ENCODE results near the gene ANKHD1.

Gene ANKHD1

DNA sequence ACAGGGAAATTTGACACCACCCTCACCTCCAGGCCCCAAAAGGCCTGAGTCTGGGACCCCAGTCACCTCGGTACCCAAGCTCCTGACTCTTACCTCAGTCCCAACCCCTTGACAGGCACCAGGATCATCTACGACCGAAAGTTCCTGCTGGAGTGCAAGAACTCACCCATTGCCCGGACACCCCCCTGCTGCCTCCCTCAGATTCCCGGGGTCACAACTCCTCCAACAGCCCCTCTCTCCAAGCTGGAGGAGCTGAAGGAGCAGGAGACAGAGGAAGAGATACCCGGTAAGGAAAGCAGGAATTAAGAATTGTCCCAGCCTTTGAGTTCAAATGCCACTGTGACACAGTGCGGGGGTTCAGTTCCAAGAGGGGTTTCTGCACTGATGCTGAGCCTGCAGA, 147.2 kb downstream of the ANKHD1 start:
- Histone ChIP-seq H3K79me1 (ENCODE audit: low read depth, low read length) (peaks cover 4% of the 10 kb centered on the region), H2BK15ac (ENCODE audit: low read length) (no peak overlapping the region), H3K18ac (ENCODE audit: low read length) (no peak overlapping the region), H3K9ac (ENCODE audit: low read depth, low read length, poor library complexity) (no peak overlapping the region), H3K27ac (replicated peaks; ENCODE audit: low read length) (no peak overlapping the region), H4K8ac (ENCODE audit: low read depth, low read length) (no peak overlapping the region), H2BK120ac (ENCODE audit: low read depth, low read length) (no peak overlapping the region), H3K4ac (ENCODE audit: low read length) (no peak overlapping the region), H3K36me3 (replicated peaks in 1 of 2; ENCODE audit: control insufficient read depth in 2 of 2, insufficient read depth in 2 of 2, low read length in 2 of 2) (peaks cover 27 to 96% of the 10 kb centered on the region in 2 donors), H2BK5ac (ENCODE audit: low read length) (no peak overlapping the region), H3K27me3 (ENCODE audit: control insufficient read depth in 3 of 3, insufficient read depth in 3 of 3, low read depth in 1 of 3, low read length in 3 of 3) (no peaks in the 10 kb centered on the region), H3K23ac (ENCODE audit: low read depth, low read length, poor library complexity) (no peak overlapping the region), H3K9me3 (replicated peaks in 1 of 2; ENCODE audit: control insufficient read depth in 2 of 2, insufficient read depth in 1 of 2, low read depth in 1 of 2, low read length in 2 of 2) (no peaks in the 10 kb centered on the region), H3K4me1 (ENCODE audit: control insufficient read depth in 2 of 2, insufficient read depth in 1 of 2, low read depth in 1 of 2, low read length in 2 of 2) (peaks cover 3 to 10% of the 10 kb centered on the region in 2 donors), H2BK12ac (ENCODE audit: low read length) (no peak overlapping the region), H2AFZ (ENCODE audit: low read length) (no peak overlapping the region), H4K91ac (ENCODE audit: low read depth, low read length, poor library complexity) (no peak overlapping the region), H2AK5ac (ENCODE audit: low read depth, low read length) (no peak overlapping the region), H3K4me2 (ENCODE audit: insufficient read depth, low read length, poor library complexity, severe bottlenecking) (no peak overlapping the region), H3K14ac (ENCODE audit: low read length) (no peak overlapping the region), H3K4me3 (ENCODE audit: low read length in 2 of 2) (no peak overlapping the region)
- no peak for DNase-seq (ENCODE audit: low spot score)
- no CpG with 5 or more reads among the region's 7 CpGs for WGBS, 2 donors (ENCODE audit: extremely low coverage in 2 of 2, insufficient read length in 2 of 2, insufficient replicate concordance in 1 of 2)

GRCh38 chr5:140549237-140550144, 147.9 kb downstream of the ANKHD1 start:
- Histone ChIP-seq H2BK120ac (ENCODE audit: low read depth, low read length) (no peak overlapping the region), H3K36me3 (replicated peaks in 1 of 2; ENCODE audit: control insufficient read depth in 2 of 2, insufficient read depth in 2 of 2, low read length in 2 of 2) (peaks cover 24 to 96% of the 10 kb centered on the region in 2 donors), H4K91ac (ENCODE audit: low read depth, low read length, poor library complexity) (no peak overlapping the region), H2BK12ac (ENCODE audit: low read length) (no peak overlapping the region), H3K27ac (replicated peaks; ENCODE audit: low read length) (no peak overlapping the region), H3K4ac (ENCODE audit: low read length) (no peak overlapping the region), H3K27me3 (ENCODE audit: control insufficient read depth in 3 of 3, insufficient read depth in 3 of 3, low read depth in 1 of 3, low read length in 3 of 3) (no peaks in the 10 kb centered on the region), H3K9ac (ENCODE audit: low read depth, low read length, poor library complexity) (no peak overlapping the region), H3K79me1 (ENCODE audit: low read depth, low read length) (peaks cover 1% of the 10 kb centered on the region), H3K23ac (ENCODE audit: low read depth, low read length, poor library complexity) (no peak overlapping the region), H3K4me1 (ENCODE audit: control insufficient read depth in 2 of 2, insufficient read depth in 1 of 2, low read depth in 1 of 2, low read length in 2 of 2) (peaks cover 3 to 10% of the 10 kb centered on the region in 2 donors), H2AFZ (ENCODE audit: low read length) (no peak overlapping the region), H3K4me2 (ENCODE audit: insufficient read depth, low read length, poor library complexity, severe bottlenecking) (no peak overlapping the region), H2AK5ac (ENCODE audit: low read depth, low read length) (no peak overlapping the region), H2BK5ac (ENCODE audit: low read length) (no peak overlapping the region), H4K8ac (ENCODE audit: low read depth, low read length) (no peak overlapping the region), H2BK15ac (ENCODE audit: low read length) (no peak overlapping the region), H3K14ac (ENCODE audit: low read length) (no peak overlapping the region), H3K9me3 (replicated peaks in 1 of 2; ENCODE audit: control insufficient read depth in 2 of 2, insufficient read depth in 1 of 2, low read depth in 1 of 2, low read length in 2 of 2) (no peaks in the 10 kb centered on the region), H3K18ac (ENCODE audit: low read length) (no peak overlapping the region), H3K4me3 (ENCODE audit: low read length in 2 of 2) (no peak overlapping the region)
- WGBS, 2 donors (ENCODE audit: extremely low coverage in 2 of 2, insufficient read length in 2 of 2, insufficient replicate concordance in 1 of 2) = no CpG with 5 or more reads among the region's 3 CpGs
- DNase-seq (ENCODE audit: low spot score) = no peak

DNA sequence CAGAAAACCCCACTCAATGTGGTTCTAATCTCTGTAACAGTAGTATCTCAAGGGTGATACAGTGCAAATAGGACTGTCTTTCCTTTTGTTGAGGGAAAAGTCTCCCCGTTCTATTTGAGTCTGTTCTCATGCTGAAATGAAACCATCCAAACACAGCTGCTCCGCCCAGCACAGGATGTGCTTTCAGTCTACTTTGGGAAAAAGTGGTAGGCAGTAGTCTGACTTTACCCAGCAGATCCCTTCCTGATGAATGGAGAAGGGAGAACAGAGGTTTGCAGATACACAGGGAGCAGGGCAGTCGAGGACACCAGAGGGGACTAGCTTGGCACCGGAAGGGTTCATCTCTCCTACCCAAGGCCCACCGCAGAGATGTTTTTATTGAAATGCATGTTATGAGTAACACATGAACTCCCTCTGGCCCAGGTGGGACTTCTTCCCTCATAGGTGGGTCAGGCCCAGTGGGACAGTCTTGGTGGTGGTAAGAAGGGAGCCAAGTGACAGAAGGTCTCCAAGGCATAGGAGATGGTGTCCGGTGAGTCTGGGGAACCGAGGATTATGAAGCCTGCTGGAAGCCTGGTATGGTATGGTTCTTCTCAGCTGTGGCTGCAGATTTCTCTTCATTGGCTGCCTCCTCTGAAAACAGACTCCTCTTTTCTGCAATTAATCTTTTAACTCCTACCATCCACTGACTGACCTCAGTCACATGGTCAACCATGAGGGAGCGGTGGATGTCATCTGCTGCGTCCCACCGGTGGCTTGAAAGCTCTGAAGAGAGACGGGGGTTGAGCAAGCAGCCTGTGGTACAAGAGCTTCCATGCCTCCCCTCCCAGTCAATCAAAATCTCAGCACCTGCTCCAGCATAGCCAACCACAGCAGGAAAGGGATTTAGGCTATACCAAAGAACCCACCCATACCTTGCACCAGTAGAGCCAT, 148.8 kb downstream of the ANKHD1 start:
- Histone ChIP-seq H3K4me2 (ENCODE audit: insufficient read depth, low read length, poor library complexity, severe bottlenecking) (no peak overlapping the region), H3K9me3 (replicated peaks in 1 of 2; ENCODE audit: control insufficient read depth in 2 of 2, insufficient read depth in 1 of 2, low read depth in 1 of 2, low read length in 2 of 2) (no peaks in the 10 kb centered on the region), H2BK15ac (ENCODE audit: low read length) (no peak overlapping the region), H3K18ac (ENCODE audit: low read length) (no peak overlapping the region), H3K79me1 (ENCODE audit: low read depth, low read length) (peaks cover 1% of the 10 kb centered on the region), H3K27me3 (ENCODE audit: control insufficient read depth in 3 of 3, insufficient read depth in 3 of 3, low read depth in 1 of 3, low read length in 3 of 3) (no peaks in the 10 kb centered on the region), H2BK12ac (ENCODE audit: low read length) (no peak overlapping the region), H2BK120ac (ENCODE audit: low read depth, low read length) (no peak overlapping the region), H3K27ac (replicated peaks; ENCODE audit: low read length) (no peak overlapping the region), H2BK5ac (ENCODE audit: low read length) (no peak overlapping the region), H3K23ac (ENCODE audit: low read depth, low read length, poor library complexity) (no peak overlapping the region), H3K9ac (ENCODE audit: low read depth, low read length, poor library complexity) (no peak overlapping the region), H2AFZ (ENCODE audit: low read length) (no peak overlapping the region), H3K4me1 (ENCODE audit: control insufficient read depth in 2 of 2, insufficient read depth in 1 of 2, low read depth in 1 of 2, low read length in 2 of 2) (peaks cover 3 to 10% of the 10 kb centered on the region in 2 donors), H3K4me3 (ENCODE audit: low read length in 2 of 2) (peak overlapping the region in 1 of 2 donors; percentile 28), H4K91ac (ENCODE audit: low read depth, low read length, poor library complexity) (no peak overlapping the region), H4K8ac (ENCODE audit: low read depth, low read length) (no peak overlapping the region), H2AK5ac (ENCODE audit: low read depth, low read length) (no peak overlapping the region), H3K14ac (ENCODE audit: low read length) (no peak overlapping the region), H3K36me3 (replicated peaks in 1 of 2; ENCODE audit: control insufficient read depth in 2 of 2, insufficient read depth in 2 of 2, low read length in 2 of 2) (peaks cover 24 to 94% of the 10 kb centered on the region in 2 donors), H3K4ac (ENCODE audit: low read length) (no peak overlapping the region)
- no peak for DNase-seq (ENCODE audit: low spot score)
- no CpG with 5 or more reads among the region's 11 CpGs for WGBS, 2 donors (ENCODE audit: extremely low coverage in 2 of 2, insufficient read length in 2 of 2, insufficient replicate concordance in 1 of 2)

DNA sequence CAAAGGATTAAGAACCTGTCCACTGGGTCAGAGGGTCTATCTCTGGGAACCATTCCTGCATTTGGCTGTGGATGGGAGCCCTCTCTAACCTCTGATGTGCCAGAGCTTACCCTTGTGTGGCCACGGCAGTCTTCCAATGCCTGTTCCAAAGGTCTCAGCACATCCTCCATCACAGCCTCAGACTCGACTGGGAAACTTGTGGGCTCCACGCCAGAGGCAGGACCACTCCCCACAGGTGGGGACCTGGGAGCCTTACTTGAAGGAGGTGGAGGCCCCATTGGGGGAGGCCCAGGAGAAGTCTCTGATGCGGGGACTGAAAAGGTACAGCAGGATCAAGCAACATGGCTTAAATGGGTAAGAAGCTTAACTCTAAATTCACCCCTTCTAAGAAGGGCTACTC, 150.2 kb downstream of the ANKHD1 start:
- Histone ChIP-seq H2AK5ac (ENCODE audit: low read depth, low read length) (no peak overlapping the region), H3K4me1 (ENCODE audit: control insufficient read depth in 2 of 2, insufficient read depth in 1 of 2, low read depth in 1 of 2, low read length in 2 of 2) (peaks cover 11% of the 10 kb centered on the region in 2 donors), H2BK15ac (ENCODE audit: low read length) (no peak overlapping the region), H3K4ac (ENCODE audit: low read length) (no peak overlapping the region), H3K4me2 (ENCODE audit: insufficient read depth, low read length, poor library complexity, severe bottlenecking) (no peak overlapping the region), H2BK12ac (ENCODE audit: low read length) (no peak overlapping the region), H4K8ac (ENCODE audit: low read depth, low read length) (no peak overlapping the region), H3K14ac (ENCODE audit: low read length) (no peak overlapping the region), H3K9me3 (replicated peaks in 1 of 2; ENCODE audit: control insufficient read depth in 2 of 2, insufficient read depth in 1 of 2, low read depth in 1 of 2, low read length in 2 of 2) (no peaks in the 10 kb centered on the region), H2BK5ac (ENCODE audit: low read length) (no peak overlapping the region), H3K18ac (ENCODE audit: low read length) (no peak overlapping the region), H3K23ac (ENCODE audit: low read depth, low read length, poor library complexity) (no peak overlapping the region), H3K36me3 (replicated peaks in 1 of 2; ENCODE audit: control insufficient read depth in 2 of 2, insufficient read depth in 2 of 2, low read length in 2 of 2) (peaks cover 24 to 83% of the 10 kb centered on the region in 2 donors), H4K91ac (ENCODE audit: low read depth, low read length, poor library complexity) (no peak overlapping the region), H2AFZ (ENCODE audit: low read length) (no peak overlapping the region), H3K27me3 (ENCODE audit: control insufficient read depth in 3 of 3, insufficient read depth in 3 of 3, low read depth in 1 of 3, low read length in 3 of 3) (no peaks in the 10 kb centered on the region), H3K4me3 (ENCODE audit: low read length in 2 of 2) (no peak overlapping the region), H2BK120ac (ENCODE audit: low read depth, low read length) (no peak overlapping the region), H3K9ac (ENCODE audit: low read depth, low read length, poor library complexity) (no peak overlapping the region), H3K27ac (replicated peaks; ENCODE audit: low read length) (no peak overlapping the region), H3K79me1 (ENCODE audit: low read depth, low read length) (peaks cover 1% of the 10 kb centered on the region)
- no peak for DNase-seq (ENCODE audit: low spot score)
- WGBS, 2 donors (ENCODE audit: extremely low coverage in 2 of 2, insufficient read length in 2 of 2, insufficient replicate concordance in 1 of 2) = no CpG with 5 or more reads among the region's 4 CpGs
